GM12878 (cell line): ENCODE measurements around the gene KCNQ1. TPM values are rescaled to one million over a fixed set of nuclear protein-coding genes. Genes with fewer than 3 reads are reported as not detected.

Experiments
- ATAC-seq: fragments of 200-7000 bp; cut with Tn5 transposase; 3 replicates; pipeline ENCODE4 v1.9.1; 2020; ENCODE audit warnings: mild to moderate bottlenecking, moderate library complexity
- BruUV-seq: library from RNA; stranded (reverse); fragments of 400-500 nt; replicated peaks from 2 replicates; lab custom pipeline; 2021; lab: Mats Ljungman, UMichigan
- CTCF ChIA-PET: fragments of 300-600 bp; sonication (Branson Sonifier 250); formaldehyde crosslinking; extraction: SDS; loops from one replicate; lab custom pipeline; 2021; ENCODE audit warnings: inconsistent platforms; lab: Yijun Ruan, JAX
- POLR2A ChIA-PET: fragments of 350-600 bp; formaldehyde crosslinking; extraction: SDS; loops from one replicate; lab custom pipeline; 2021; ENCODE audit warnings: inconsistent platforms; lab: Charles Lee
- RAD21 ChIA-PET: fragments of 300-600 bp; sonication (Branson Sonifier 250); formaldehyde crosslinking; loops from one replicate; lab custom pipeline; 2023; ENCODE audit warnings: antibody characterized with exemption; ENCODE audit not compliant: unreplicated experiment; lab: Charles Lee
- SMC1A ChIA-PET: fragments of 300-600 bp; sonication (Branson Sonifier 250); formaldehyde crosslinking; loops from one replicate; lab custom pipeline; 2023; ENCODE audit not compliant: unreplicated experiment, uncharacterized antibody; lab: Charles Lee
- DNase-seq: peaks from one replicate; pipeline ENCODE4 v3.0.0-alpha.2; 2011; ENCODE audit warnings: low read depth, low spot score
- FAIRE-seq: peaks from 3 replicates; lab custom pipeline; 2011; peaks lifted over from hg19 to GRCh38; lab: Jason Lieb, UNC
- H2AFZ ChIP-seq: 2 replicates; pipeline ENCODE4 v1.6.0; 2011; ENCODE audit warnings: low read depth, low read length, control low read depth; ENCODE audit not compliant: control insufficient read depth
- H3K27ac ChIP-seq: 2 replicates; pipeline ENCODE4 v1.5.1; 2011; ENCODE audit warnings: control low read depth; ENCODE audit not compliant: control insufficient read depth, insufficient read depth
- H3K27me3 ChIP-seq, 2 experiments: replicated peaks in 1 of 2; 2 replicates each; pipeline versions ENCODE4 v1.6.0 to v1.6.1; 2011; ENCODE audit warnings: low read length in 1 of 2; ENCODE audit not compliant: control insufficient read depth in 2 of 2, insufficient read depth in 2 of 2
- H3K36me3 ChIP-seq, 2 experiments: 2 replicates each; pipeline ENCODE4 v1.5.1; 2011; ENCODE audit warnings: low read length in 1 of 2; ENCODE audit not compliant: control insufficient read depth in 2 of 2, insufficient read depth in 2 of 2
- H3K4me1 ChIP-seq: 2 replicates; pipeline ENCODE4 v1.6.1; 2011; ENCODE audit warnings: mild to moderate bottlenecking, low read length, moderate library complexity, mixed read lengths; ENCODE audit not compliant: control insufficient read depth, insufficient read depth
- H3K4me2 ChIP-seq: 2 replicates; pipeline ENCODE4 v1.6.0; 2011; ENCODE audit warnings: control low read depth; ENCODE audit not compliant: control insufficient read depth, insufficient read depth
- H3K4me3 ChIP-seq: fragments of 200-600 bp; sonication (generic); 2 replicates; pipeline ENCODE4 v1.5.1; 2016
- H3K79me2 ChIP-seq: 2 replicates; pipeline ENCODE4 v1.6.0; 2011; ENCODE audit warnings: low read length; ENCODE audit not compliant: control insufficient read depth, insufficient read depth
- H3K9ac ChIP-seq: 2 replicates; pipeline ENCODE4 v1.8.0; 2011; ENCODE audit warnings: low read length, control low read depth, mixed read lengths; ENCODE audit not compliant: control insufficient read depth, insufficient read depth
- H3K9me3 ChIP-seq: replicated peaks from 3 replicates; pipeline ENCODE4 v1.5.1; 2011; ENCODE audit warnings: mild to moderate bottlenecking, low read length; ENCODE audit not compliant: control insufficient read depth, insufficient read depth
- H4K20me1 ChIP-seq: 2 replicates; pipeline ENCODE4 v1.6.0; 2011; ENCODE audit not compliant: control insufficient read depth, insufficient read depth
- ATF7 ChIP-seq: fragments of 450-650 bp; IDR thresholded peaks from 2 replicates; pipeline ENCODE4 v1.6.1; 2016; ENCODE audit warnings: low read depth, mild to moderate bottlenecking
- CHD2 ChIP-seq: IDR thresholded peaks from 2 replicates; pipeline ENCODE4 v1.6.1; 2011; ENCODE audit warnings: low read depth, low read length, improper control_type of control experiment, borderline replicate concordance
- CREB1 ChIP-seq: IDR thresholded peaks from 2 replicates; pipeline ENCODE4 v1.6.1; 2012; ENCODE audit warnings: low read depth, mild to moderate bottlenecking, inconsistent platforms
- DPF2 ChIP-seq: fragments of 450-650 bp; IDR thresholded peaks from 2 replicates; pipeline ENCODE4 v1.6.1; 2017; ENCODE audit warnings: mild to moderate bottlenecking
- E4F1 ChIP-seq: fragments of 450-650 bp; IDR thresholded peaks from 2 replicates; pipeline ENCODE4 v1.6.1; 2018; ENCODE audit warnings: borderline replicate concordance, mild to moderate bottlenecking; ENCODE audit not compliant: partially characterized antibody
- ESRRA ChIP-seq: IDR thresholded peaks from 2 replicates; pipeline ENCODE4 v1.6.1; 2012; ENCODE audit warnings: mild to moderate bottlenecking, low read length, improper control_type of control experiment
- KDM1A ChIP-seq: fragments of 200-600 bp; sonication (generic); IDR thresholded peaks from 2 replicates; pipeline ENCODE4 v1.6.1; 2016; ENCODE audit warnings: borderline replicate concordance
- MEF2A ChIP-seq: IDR thresholded peaks from 2 replicates; pipeline ENCODE4 v1.6.1; 2011; ENCODE audit warnings: low read depth, mild to moderate bottlenecking, low read length, moderate library complexity; ENCODE audit not compliant: insufficient read depth
- MYB ChIP-seq: fragments of 150-350 bp; IDR thresholded peaks from 2 replicates; pipeline ENCODE4 v1.6.1; 2014; ENCODE audit warnings: mild to moderate bottlenecking, low read depth, low read length, borderline replicate concordance
- NFIC ChIP-seq: IDR thresholded peaks from 2 replicates; pipeline ENCODE4 v1.6.1; 2012; ENCODE audit warnings: low read depth, mild to moderate bottlenecking, inconsistent platforms, low read length, moderate library complexity
- NFYB ChIP-seq: IDR thresholded peaks from 2 replicates; pipeline ENCODE4 v1.6.1; 2011; ENCODE audit warnings: low read depth, mild to moderate bottlenecking, low read length, improper control_type of control experiment, moderate library complexity; ENCODE audit not compliant: insufficient read depth
- PML ChIP-seq: IDR thresholded peaks from 2 replicates; pipeline ENCODE4 v1.6.1; 2012; ENCODE audit warnings: low read length, inconsistent platforms
- RELB ChIP-seq: fragments of 450-650 bp; IDR thresholded peaks from 2 replicates; pipeline ENCODE4 v1.6.1; 2017; ENCODE audit warnings: low read depth, mild to moderate bottlenecking, moderate library complexity
- RUNX3 ChIP-seq: IDR thresholded peaks from 2 replicates; pipeline ENCODE4 v1.6.1; 2012; ENCODE audit warnings: low read length, inconsistent platforms
- SIX5 ChIP-seq: IDR thresholded peaks from 2 replicates; pipeline ENCODE4 v1.6.1; 2011; ENCODE audit warnings: mild to moderate bottlenecking, low read depth, low read length, moderate library complexity; ENCODE audit not compliant: severe bottlenecking
- STAT3 ChIP-seq: IDR thresholded peaks from 2 replicates; pipeline ENCODE4 v1.6.1; 2011; ENCODE audit warnings: low read depth, low read length, improper control_type of control experiment
- SUPT20H ChIP-seq: IDR thresholded peaks from 2 replicates; pipeline ENCODE4 v1.6.1; 2011; ENCODE audit warnings: low read depth, mild to moderate bottlenecking, low read length, moderate library complexity, borderline replicate concordance; ENCODE audit not compliant: control insufficient read depth
- WGBS: methylation state at CpG from one replicate; pipeline ENCODE4 v1.1.6; 2016; ENCODE audit warnings: low lambda C conversion rate; ENCODE audit not compliant: insufficient replicate concordance, insufficient coverage; ENCODE audit errors: missing lambda C conversion rate; 5-methylcytosine and 5-hydroxymethylcytosine counted together
- in situ Hi-C: fragments of 300-500 bp; cut with MboI; formaldehyde crosslinking; loops from 9 replicates; pipeline ENCODE4 v1.14.3; 2018; ENCODE audit warnings: mixed read lengths
- intact Hi-C: fragments of 100-400 bp; cut with micrococcal nuclease; formaldehyde crosslinking; loops from one replicate; pipeline ENCODE4 v1.14.2; 2022; ENCODE audit not compliant: unreplicated experiment
- polyA plus RNA-seq, 11 experiments: library from polyadenylated mRNA; depleted of rRNA in 4 of 11; unstranded in 6 of 11; stranded (reverse) in 5 of 11; fragments of >200 nt; fragmentation: Nextera tagmentation in 4 of 11; fragmentation: Illumina TruSeq in 1 of 11; extraction: Ambion mirVana in 4 of 11; extraction: Trizol in 1 of 11; gene quantifications; 1 replicate in 1 of 11; 2 replicates in 10 of 11; pipeline versions ENCODE4 v1.2.1 to v1.2.3, GENCODE V29; 2011 to 2016; ENCODE audit warnings: inconsistent platforms in 2 of 11, missing spikeins in 2 of 11, low read depth in 1 of 11
- total RNA-seq, 4 experiments: library from RNA; depleted of rRNA in 3 of 4; stranded (reverse); fragments of >200 nt in 3 of 4; fragmentation: Illumina TruSeq in 1 of 4; extraction: Trizol in 1 of 4; gene quantifications; 2 replicates each; pipeline versions ENCODE4 v1.2.1 to v1.2.3, GENCODE V29; 2013 to 2021

KCNQ1 gene
- total and polyA plus RNA-seq, 10 of the 15 experiments (the other 5 are each of a cell fraction or from before 2014, with no cell fraction given) = 0.03 to 0.15 (median 0.12) TPM; not detected in 7

- H3K4me1 ChIP-seq = no peaks in the 10 kb centered on the region
- H3K36me3 ChIP-seq = no peaks in the 10 kb centered on the region
- ATAC-seq (no peak), DNase-seq (no peak)
- no peak overlapping the region for H3K9ac ChIP-seq
- H3K4me2 ChIP-seq = no peak overlapping the region
- H3K9me3 ChIP-seq = no peaks in the 10 kb centered on the region
- intact Hi-C loops = no loop called here
- no peaks in the 10 kb centered on the region for H3K79me2 ChIP-seq
- no peaks in the 10 kb centered on the region; a peak in 1 of 4 replicates for H3K27me3 ChIP-seq
- BruUV-seq = no TSS peak
- no peak for TF ChIP-seq MEF2A
- TF ChIP-seq RELB = no peak
- no peak for TF ChIP-seq ESRRA
- TF ChIP-seq DPF2 = no peak
- TF ChIP-seq CREB1 = no peak
- TF ChIP-seq STAT3 = no peak
- no peak for TF ChIP-seq NFIC
- TF ChIP-seq SUPT20H = no peak
- no peak for TF ChIP-seq NFYB
- TF ChIP-seq MYB = no peak
- no peak for TF ChIP-seq PML
- no peak for TF ChIP-seq RUNX3
- TF ChIP-seq KDM1A = no peak
- no peak for TF ChIP-seq E4F1
- TF ChIP-seq ATF7 = no peak
- TF ChIP-seq CHD2 = no peak
- TF ChIP-seq SIX5 = no peak
- TF ChIP-seq, all 136 proteins: peak for 0
- H3K27ac ChIP-seq = no peak overlapping the region
- ChIA-PET RAD21 (no interaction called here), POLR2A (no interaction called here), SMC1A (no interaction called here), CTCF (no interaction called here)
- in situ Hi-C loops = no loop called here
- H2AFZ ChIP-seq = no peak overlapping the region
- H3K4me3 ChIP-seq = no peak overlapping the region
- WGBS = 33% methylated on average over 19 of the region's 20 CpGs
- no peaks in the 10 kb centered on the region for H4K20me1 ChIP-seq
- FAIRE-seq = no peak
Observed at GRCh38 chr11:2742611-2743426, 298.0 kb downstream of the KCNQ1 start.
